MM.1S (cell line): ENCODE measurements around the gene USP11.

Experiments
- EZH2phosphoT487 ChIP-seq: fragments of 300-600 bp; sonication (generic); IDR thresholded peaks from 2 replicates; pipeline ENCODE4 v1.6.1; 2018; ENCODE audit warnings: antibody characterized with exemption, low read length
- TF ChIP-seq, protein P1 (sequence below): fragments of 300-600 bp; sonication (generic); IDR thresholded peaks from 2 replicates; pipeline ENCODE4 v1.5.1; 2016; ENCODE audit warnings: antibody characterized with exemption, low read length, mixed read lengths

DNA sequence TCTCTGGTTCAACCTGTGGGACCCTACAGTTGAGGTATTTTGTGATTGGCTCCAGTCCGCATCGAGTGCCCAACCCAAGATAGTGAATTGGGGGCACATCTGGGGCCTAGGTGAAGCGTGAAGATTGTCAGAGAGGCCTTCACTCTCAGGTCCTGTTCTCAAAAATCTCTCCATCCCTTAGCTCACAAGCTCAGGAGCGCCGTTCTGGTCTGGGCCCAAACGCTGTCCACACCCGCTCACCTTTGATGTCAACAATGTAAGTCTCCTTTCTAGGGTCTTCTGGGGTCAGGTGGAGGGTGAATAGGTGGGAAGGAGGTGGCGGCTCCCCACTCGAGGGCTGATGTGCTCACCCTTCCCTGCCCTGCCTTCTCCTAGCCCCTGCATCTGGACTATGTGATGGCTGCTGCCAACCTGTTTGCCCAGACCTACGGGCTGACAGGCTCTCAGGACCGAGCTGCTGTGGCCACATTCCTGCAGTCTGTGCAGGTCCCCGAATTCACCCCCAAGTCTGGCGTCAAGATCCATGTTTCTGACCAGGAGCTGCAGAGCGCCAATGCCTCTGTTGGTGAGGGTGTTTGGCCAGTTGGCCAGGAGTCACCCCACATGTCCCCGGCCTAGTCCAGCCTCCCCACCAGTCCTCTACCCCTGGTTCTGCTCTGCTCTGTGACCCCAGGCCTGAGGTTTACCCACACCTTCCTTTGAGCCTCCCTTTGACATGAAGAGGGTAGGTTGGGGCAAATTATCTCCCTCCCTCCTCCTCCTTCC lies 22.0 kb upstream of the USP11 start:
- TF ChIP-seq, protein P1, sequence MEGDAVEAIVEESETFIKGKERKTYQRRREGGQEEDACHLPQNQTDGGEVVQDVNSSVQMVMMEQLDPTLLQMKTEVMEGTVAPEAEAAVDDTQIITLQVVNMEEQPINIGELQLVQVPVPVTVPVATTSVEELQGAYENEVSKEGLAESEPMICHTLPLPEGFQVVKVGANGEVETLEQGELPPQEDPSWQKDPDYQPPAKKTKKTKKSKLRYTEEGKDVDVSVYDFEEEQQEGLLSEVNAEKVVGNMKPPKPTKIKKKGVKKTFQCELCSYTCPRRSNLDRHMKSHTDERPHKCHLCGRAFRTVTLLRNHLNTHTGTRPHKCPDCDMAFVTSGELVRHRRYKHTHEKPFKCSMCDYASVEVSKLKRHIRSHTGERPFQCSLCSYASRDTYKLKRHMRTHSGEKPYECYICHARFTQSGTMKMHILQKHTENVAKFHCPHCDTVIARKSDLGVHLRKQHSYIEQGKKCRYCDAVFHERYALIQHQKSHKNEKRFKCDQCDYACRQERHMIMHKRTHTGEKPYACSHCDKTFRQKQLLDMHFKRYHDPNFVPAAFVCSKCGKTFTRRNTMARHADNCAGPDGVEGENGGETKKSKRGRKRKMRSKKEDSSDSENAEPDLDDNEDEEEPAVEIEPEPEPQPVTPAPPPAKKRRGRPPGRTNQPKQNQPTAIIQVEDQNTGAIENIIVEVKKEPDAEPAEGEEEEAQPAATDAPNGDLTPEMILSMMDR = no peak
- no peak for TF ChIP-seq EZH2phosphoT487
